GM13977 (cell line): ENCODE results near the gene NOG.
A peak's percentile ranks its signal among the peaks of the same experiment; 100 is the strongest.

Experiments
- DNase-seq: peaks from one replicate; pipeline ENCODE4 v3.0.0; 2012; ENCODE audit warnings: low spot score
- in situ Hi-C: fragments of 300-500 bp; cut with MboI; formaldehyde crosslinking; loops from one replicate; pipeline ENCODE4 v1.12.0; 2022; ENCODE audit warnings: low sequenced_read_pairs, low pct_unique_long_range_greater_than_20kb, mixed read lengths, inconsistent platforms; ENCODE audit not compliant: unreplicated experiment
- TF ChIP-seq, protein P1 (sequence below): IDR thresholded peaks from 2 replicates; pipeline ENCODE4 v1.5.1; 2012; ENCODE audit warnings: mild to moderate bottlenecking, control low read depth; ENCODE audit not compliant: insufficient read depth; ENCODE audit errors: extremely low read depth, missing control alignments

Gene NOG

DNA sequence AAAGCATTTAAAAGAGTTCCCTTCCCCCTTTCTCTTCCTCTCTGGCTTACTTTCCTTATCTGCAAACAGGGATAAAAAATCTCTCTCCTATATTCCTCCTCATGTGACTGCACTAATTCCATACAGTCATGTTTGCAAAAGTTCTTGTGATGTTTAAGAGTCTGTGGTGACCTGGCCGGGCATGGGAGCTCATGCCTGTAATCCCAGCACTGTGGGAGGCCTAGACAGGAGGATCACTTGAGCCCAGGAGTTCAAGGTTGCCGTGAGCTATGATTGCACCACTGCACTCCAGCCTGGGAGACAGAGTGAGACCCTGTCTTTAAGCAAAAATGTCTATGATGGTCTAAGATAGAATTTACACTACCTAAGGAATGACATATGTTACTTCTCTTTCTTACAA, 19.6 kb downstream of the NOG start:
- in situ Hi-C loops, result no loop called here
- DNase-seq, result no peak
- TF ChIP-seq, protein P1, sequence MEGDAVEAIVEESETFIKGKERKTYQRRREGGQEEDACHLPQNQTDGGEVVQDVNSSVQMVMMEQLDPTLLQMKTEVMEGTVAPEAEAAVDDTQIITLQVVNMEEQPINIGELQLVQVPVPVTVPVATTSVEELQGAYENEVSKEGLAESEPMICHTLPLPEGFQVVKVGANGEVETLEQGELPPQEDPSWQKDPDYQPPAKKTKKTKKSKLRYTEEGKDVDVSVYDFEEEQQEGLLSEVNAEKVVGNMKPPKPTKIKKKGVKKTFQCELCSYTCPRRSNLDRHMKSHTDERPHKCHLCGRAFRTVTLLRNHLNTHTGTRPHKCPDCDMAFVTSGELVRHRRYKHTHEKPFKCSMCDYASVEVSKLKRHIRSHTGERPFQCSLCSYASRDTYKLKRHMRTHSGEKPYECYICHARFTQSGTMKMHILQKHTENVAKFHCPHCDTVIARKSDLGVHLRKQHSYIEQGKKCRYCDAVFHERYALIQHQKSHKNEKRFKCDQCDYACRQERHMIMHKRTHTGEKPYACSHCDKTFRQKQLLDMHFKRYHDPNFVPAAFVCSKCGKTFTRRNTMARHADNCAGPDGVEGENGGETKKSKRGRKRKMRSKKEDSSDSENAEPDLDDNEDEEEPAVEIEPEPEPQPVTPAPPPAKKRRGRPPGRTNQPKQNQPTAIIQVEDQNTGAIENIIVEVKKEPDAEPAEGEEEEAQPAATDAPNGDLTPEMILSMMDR, result no peak

DNA sequence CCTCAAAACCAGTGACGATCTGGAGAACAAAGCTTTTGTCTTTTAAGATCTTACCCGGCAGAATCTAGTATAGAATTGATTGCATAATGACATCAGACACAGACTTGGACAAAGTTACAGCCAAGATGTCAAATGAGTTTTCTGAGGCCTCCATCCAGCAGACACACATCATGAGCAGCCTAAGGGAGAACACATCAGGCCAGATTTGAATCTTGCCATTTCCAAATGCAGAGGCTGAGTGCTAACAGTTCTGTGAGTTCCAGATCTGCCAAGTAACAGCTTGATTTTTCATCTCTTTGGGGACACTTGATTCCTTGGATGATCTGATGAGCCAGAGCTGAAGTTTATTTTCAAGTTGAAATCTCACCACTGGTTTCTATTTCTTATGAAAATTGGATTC, 21.0 kb downstream of the NOG start:
- in situ Hi-C loops, result no loop called here
- no peak for DNase-seq
- TF ChIP-seq, protein P1, result no peak

DNA sequence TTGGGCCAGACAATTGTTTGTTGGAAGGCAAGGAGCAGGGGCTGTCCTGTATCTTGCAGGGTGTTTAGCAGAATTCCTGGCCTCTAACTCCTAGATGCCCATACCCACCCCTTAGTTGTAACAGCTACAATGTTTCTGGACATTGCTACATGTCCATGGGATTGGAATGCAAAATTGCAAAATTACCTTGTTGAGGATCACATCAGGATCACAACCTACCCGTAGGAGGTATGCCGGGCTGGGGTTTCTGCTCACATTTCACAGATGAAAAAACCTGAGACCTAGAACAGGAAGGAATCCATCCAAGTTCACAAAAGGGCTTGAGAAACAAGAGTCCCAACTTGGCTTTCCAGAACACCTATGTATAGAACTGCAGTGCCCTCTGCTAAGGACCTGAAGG, 22.7 kb downstream of the NOG start:
- TF ChIP-seq, protein P1, result no peak
- no peak for DNase-seq
- in situ Hi-C loops, result no loop called here

GRCh38 chr17:56623383-56623782, 29.9 kb downstream of the NOG start:
- in situ Hi-C loops, result no loop called here
- no peak for DNase-seq
- TF ChIP-seq, protein P1, result no peak

DNA sequence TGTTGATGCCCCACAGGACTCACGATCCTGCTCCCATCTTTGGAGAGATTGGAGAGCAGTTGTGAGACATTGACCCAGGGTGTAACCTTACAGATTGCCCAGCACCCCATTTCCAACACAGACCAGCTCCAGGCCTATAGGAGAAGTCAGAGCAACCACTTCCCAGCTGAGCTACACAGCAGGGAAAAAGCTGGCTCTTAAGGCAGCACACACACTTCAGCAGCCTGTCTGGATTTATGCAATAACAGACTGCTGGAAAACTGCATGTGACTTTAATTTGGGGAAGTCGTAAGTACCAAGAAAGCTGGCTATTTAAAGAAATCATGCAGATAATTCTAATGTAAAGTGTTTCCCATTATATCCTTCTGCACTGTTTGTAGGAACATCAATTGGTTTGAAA, 30.8 kb downstream of the NOG start:
- in situ Hi-C loops, result no loop called here
- TF ChIP-seq, protein P1, result no peak
- DNase-seq, result no peak

- no peak for DNase-seq
- TF ChIP-seq, protein P1, result no peak
- in situ Hi-C loops, result no loop called here
Observed at GRCh38 chr17:56624912-56625311, 31.4 kb downstream of the NOG start.

GRCh38 chr17:56629531-56630075, 36.1 kb downstream of the NOG start:
- TF ChIP-seq, protein P1, result peak; percentile 19
- no peak for DNase-seq
- in situ Hi-C loops, result no loop called here
